CD14-positive monocyte (primary cell): ENCODE measurements around the gene DENND1B. TPM values are rescaled to one million over a fixed set of nuclear protein-coding genes. Genes with fewer than 3 reads are reported as not detected.

Experiments
- DNase-seq, 3 donors: peaks; one replicate each; pipeline ENCODE4 v3.0.0-alpha.2; 2011 to 2022
- H2AFZ ChIP-seq: 2 replicates; pipeline ENCODE4 v1.6.0; 2012; ENCODE audit warnings: mild to moderate bottlenecking, low read depth, low read length, inconsistent platforms; ENCODE audit not compliant: insufficient read depth, poor library complexity, severe bottlenecking
- H3K27ac ChIP-seq, 2 donors: 1 replicate in 1 of 2; 2 replicates in 1 of 2; pipeline ENCODE4 v1.5.1; 2012 to 2013; ENCODE audit warnings: low read length in 2 of 2, control low read depth in 1 of 2, inconsistent platforms in 1 of 2, low read depth in 1 of 2, mild to moderate bottlenecking in 1 of 2
- H3K27me3 ChIP-seq, 2 donors: one replicate each; pipeline versions ENCODE4 v1.6.0 to v1.6.1; 2011 to 2013; ENCODE audit warnings: low read length in 2 of 2; ENCODE audit not compliant: control insufficient read depth in 2 of 2, insufficient read depth in 2 of 2
- H3K36me3 ChIP-seq, 2 donors: replicated peaks in 1 of 2; 1 replicate in 1 of 2; 2 replicates in 1 of 2; pipeline versions ENCODE4 v1.5.1 to v1.6.1; 2012 to 2013; ENCODE audit warnings: low read length in 2 of 2, control low read depth in 1 of 2, inconsistent platforms in 1 of 2, mild to moderate bottlenecking in 1 of 2; ENCODE audit not compliant: insufficient read depth in 2 of 2, control insufficient read depth in 1 of 2
- H3K4me1 ChIP-seq, 2 donors: 1 replicate in 1 of 2; 2 replicates in 1 of 2; pipeline versions ENCODE4 v1.5.1 to v1.6.1; 2012 to 2013; ENCODE audit warnings: low read length in 2 of 2, control low read depth in 1 of 2, inconsistent platforms in 1 of 2, mild to moderate bottlenecking in 1 of 2, moderate library complexity in 1 of 2; ENCODE audit not compliant: insufficient read depth in 2 of 2, control insufficient read depth in 1 of 2
- H3K4me2 ChIP-seq: replicated peaks from 2 replicates; pipeline ENCODE3; 2012; ENCODE audit warnings: low read length, moderate library complexity, mild to moderate bottlenecking; ENCODE audit not compliant: poor library complexity, severe bottlenecking; ENCODE audit errors: extremely low read depth
- H3K4me3 ChIP-seq, 3 experiments: fragments of 200-600 bp in 1 of 3; sonication (generic) in 1 of 3; replicated peaks in 1 of 3; 1 replicate in 2 of 3; 2 replicates in 1 of 3; pipeline ENCODE4 v1.5.1; 2011 to 2013; ENCODE audit warnings: low read length in 3 of 3, mild to moderate bottlenecking in 3 of 3, control low read depth in 2 of 3, low read depth in 2 of 3, inconsistent platforms in 1 of 3, moderate library complexity in 1 of 3
- H3K79me2 ChIP-seq: 2 replicates; pipeline ENCODE4 v1.6.0; 2012; ENCODE audit warnings: mild to moderate bottlenecking, control low read depth, inconsistent platforms, low read length, moderate library complexity; ENCODE audit not compliant: insufficient read depth
- H3K9ac ChIP-seq: 2 replicates; pipeline ENCODE4 v1.6.0; 2017; ENCODE audit warnings: low read length, mild to moderate bottlenecking; ENCODE audit not compliant: insufficient read depth, poor library complexity, severe bottlenecking
- H3K9me3 ChIP-seq, 2 donors: replicated peaks in 1 of 2; 1 replicate in 1 of 2; 2 replicates in 1 of 2; pipeline versions ENCODE4 v1.5.1 to v1.6.1; 2012 to 2013; ENCODE audit warnings: low read length in 2 of 2, control low read depth in 1 of 2; ENCODE audit not compliant: control insufficient read depth in 1 of 2, insufficient read depth in 1 of 2
- H4K20me1 ChIP-seq: 2 replicates; pipeline ENCODE4 v1.6.0; 2012; ENCODE audit warnings: mild to moderate bottlenecking, low read length, control low read depth, moderate library complexity; ENCODE audit not compliant: insufficient read depth
- H3K27ac Mint-ChIP-seq, 7 donors: one replicate each; pipeline ENCODE4 v1.8.0; 2020; ENCODE audit warnings: mild to moderate bottlenecking in 7 of 7, mixed read lengths in 7 of 7, moderate library complexity in 6 of 7, inconsistent platforms in 2 of 7
- H3K27me3 Mint-ChIP-seq, 3 donors: one replicate each; pipeline ENCODE4 v1.8.0; 2021 to 2022; ENCODE audit warnings: low read depth in 3 of 3, mild to moderate bottlenecking in 3 of 3, mixed read lengths in 3 of 3, moderate library complexity in 3 of 3, inconsistent platforms in 1 of 3
- H3K36me3 Mint-ChIP-seq, 2 donors: one replicate each; pipeline ENCODE4 v1.8.0; 2020; ENCODE audit warnings: mixed read lengths in 2 of 2, inconsistent platforms in 1 of 2, mild to moderate bottlenecking in 1 of 2
- H3K4me1 Mint-ChIP-seq: one replicate; pipeline ENCODE4 v1.8.0; 2020; ENCODE audit warnings: mild to moderate bottlenecking, mixed read lengths
- H3K4me3 Mint-ChIP-seq, 2 donors: one replicate each; pipeline ENCODE4 v1.8.0; 2020; ENCODE audit warnings: mild to moderate bottlenecking in 2 of 2, mixed read lengths in 2 of 2, moderate library complexity in 1 of 2
- H3K9me3 Mint-ChIP-seq, 7 donors: one replicate each; pipeline ENCODE4 v1.8.0; 2020 to 2022; ENCODE audit warnings: mixed read lengths in 7 of 7, mild to moderate bottlenecking in 6 of 7, moderate library complexity in 6 of 7, inconsistent platforms in 2 of 7
- WGBS: methylation state at CpG from one replicate; pipeline ENCODE4 v1.1.5; 2013; ENCODE audit warnings: missing lambda C conversion rate; ENCODE audit not compliant: insufficient coverage; 5-methylcytosine and 5-hydroxymethylcytosine counted together
- intact Hi-C, 2 donors: fragments of 100-400 bp; cut with micrococcal nuclease; formaldehyde crosslinking; loops; one replicate each; pipeline versions ENCODE4 v1.15.0 to v1.15.1; 2023
- polyA plus RNA-seq, 3 donors: library from polyadenylated mRNA; depleted of rRNA in 1 of 3; unstranded in 2 of 3; stranded (reverse) in 1 of 3; fragments of 300-500 nt in 2 of 3; fragments of >200 nt in 1 of 3; fragmentation: Illumina TruSeq in 2 of 3; gene quantifications; 1 replicate in 2 of 3; 2 replicates in 1 of 3; pipeline ENCODE4 v1.2.3, GENCODE V29; 2012 to 2021
- TF ChIP-seq, protein P1 (sequence below): fragments of 200-600 bp; IDR thresholded peaks from one replicate; pipeline ENCODE4 v1.8.0; 2022; ENCODE audit warnings: antibody characterized with exemption, mild to moderate bottlenecking

The DENND1B gene
- polyA plus RNA-seq, 3 donors = 3.0 to 8.2 (median 5.7) TPM

DNA sequence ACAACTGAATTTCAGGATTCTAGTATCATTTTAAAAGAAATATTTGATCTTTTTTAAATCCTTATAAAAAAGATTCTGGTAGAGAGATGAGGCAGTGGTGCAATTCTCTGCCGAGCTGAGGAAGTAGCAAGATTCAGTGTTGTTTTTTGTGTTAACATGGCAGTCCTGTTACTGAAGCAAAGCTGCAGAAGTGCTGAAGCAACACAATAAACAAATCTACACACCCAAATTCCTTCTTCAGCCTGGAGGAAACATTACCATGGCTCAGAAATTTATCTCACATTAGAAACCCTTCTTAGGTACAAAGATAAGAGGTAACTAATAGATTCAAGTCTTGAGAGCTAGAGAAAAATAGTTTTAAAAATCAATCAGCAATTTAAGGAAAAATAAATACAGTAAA, 216.0 kb downstream of the DENND1B start:
- no peak overlapping the region for H3K27ac Mint-ChIP-seq
- no peak overlapping the region for H3K9ac ChIP-seq
- H3K4me2 ChIP-seq = no peak overlapping the region
- no peak overlapping the region for H3K4me3 Mint-ChIP-seq
- no peaks in the 10 kb centered on the region for H3K9me3 Mint-ChIP-seq
- no peak overlapping the region for H3K4me3 ChIP-seq
- no peaks in the 10 kb centered on the region for H3K79me2 ChIP-seq
- no peaks in the 10 kb centered on the region for H3K36me3 ChIP-seq
- H3K9me3 ChIP-seq = no peaks in the 10 kb centered on the region
- intact Hi-C loops = no loop called here
- TF ChIP-seq, protein P1, sequence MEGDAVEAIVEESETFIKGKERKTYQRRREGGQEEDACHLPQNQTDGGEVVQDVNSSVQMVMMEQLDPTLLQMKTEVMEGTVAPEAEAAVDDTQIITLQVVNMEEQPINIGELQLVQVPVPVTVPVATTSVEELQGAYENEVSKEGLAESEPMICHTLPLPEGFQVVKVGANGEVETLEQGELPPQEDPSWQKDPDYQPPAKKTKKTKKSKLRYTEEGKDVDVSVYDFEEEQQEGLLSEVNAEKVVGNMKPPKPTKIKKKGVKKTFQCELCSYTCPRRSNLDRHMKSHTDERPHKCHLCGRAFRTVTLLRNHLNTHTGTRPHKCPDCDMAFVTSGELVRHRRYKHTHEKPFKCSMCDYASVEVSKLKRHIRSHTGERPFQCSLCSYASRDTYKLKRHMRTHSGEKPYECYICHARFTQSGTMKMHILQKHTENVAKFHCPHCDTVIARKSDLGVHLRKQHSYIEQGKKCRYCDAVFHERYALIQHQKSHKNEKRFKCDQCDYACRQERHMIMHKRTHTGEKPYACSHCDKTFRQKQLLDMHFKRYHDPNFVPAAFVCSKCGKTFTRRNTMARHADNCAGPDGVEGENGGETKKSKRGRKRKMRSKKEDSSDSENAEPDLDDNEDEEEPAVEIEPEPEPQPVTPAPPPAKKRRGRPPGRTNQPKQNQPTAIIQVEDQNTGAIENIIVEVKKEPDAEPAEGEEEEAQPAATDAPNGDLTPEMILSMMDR = no peak
- peaks cover 8 to 9% of the 10 kb centered on the region in 2 donors for H3K36me3 Mint-ChIP-seq
- H3K4me1 Mint-ChIP-seq = no peaks in the 10 kb centered on the region
- no peaks in the 10 kb centered on the region for H3K27me3 ChIP-seq
- no CpG with 5 or more reads among the region's 1 CpG for WGBS
- no peaks in the 10 kb centered on the region for H4K20me1 ChIP-seq
- H3K4me1 ChIP-seq = no peaks in the 10 kb centered on the region
- H3K27me3 Mint-ChIP-seq = no peaks in the 10 kb centered on the region
- H3K27ac ChIP-seq = no peak overlapping the region
- DNase-seq = no peak
- no peak overlapping the region for H2AFZ ChIP-seq

DNA sequence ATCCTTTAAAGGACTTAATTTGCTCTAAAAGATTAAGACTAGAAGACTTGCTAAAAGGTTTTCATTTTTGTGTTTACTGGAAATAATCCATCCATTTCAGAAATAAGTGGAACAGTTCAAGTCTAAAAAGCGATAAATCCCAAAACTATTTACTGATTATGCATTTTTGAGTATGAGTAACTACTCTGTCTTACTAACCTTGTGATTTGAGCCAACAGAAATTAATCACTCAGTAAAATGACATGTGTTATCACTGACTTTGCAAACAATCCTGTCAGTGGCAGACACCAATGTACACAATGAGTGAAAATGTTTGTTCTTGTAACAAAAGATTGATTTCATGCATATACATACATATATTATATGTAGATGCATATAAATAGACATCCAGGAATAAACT, 218.0 kb downstream of the DENND1B start:
- Mint-ChIP-seq H3K4me3 (no peak overlapping the region), H3K4me1 (no peaks in the 10 kb centered on the region), H3K9me3 (no peaks in the 10 kb centered on the region), H3K27ac (no peak overlapping the region), H3K27me3 (no peaks in the 10 kb centered on the region), H3K36me3 (peaks cover 0 to 5% of the 10 kb centered on the region in 2 donors)
- no CpG with 5 or more reads among the region's 1 CpG for WGBS
- Histone ChIP-seq H3K36me3 (peaks cover 0 to 5% of the 10 kb centered on the region in 2 donors), H3K4me3 (no peak overlapping the region), H3K27ac (no peak overlapping the region), H3K4me1 (no peaks in the 10 kb centered on the region), H3K27me3 (no peaks in the 10 kb centered on the region), H3K4me2 (no peak overlapping the region), H4K20me1 (no peaks in the 10 kb centered on the region), H3K9me3 (no peaks in the 10 kb centered on the region), H3K79me2 (no peaks in the 10 kb centered on the region), H2AFZ (no peak overlapping the region), H3K9ac (no peak overlapping the region)
- intact Hi-C loops = no loop called here
- TF ChIP-seq, protein P1 = no peak
- no peak for DNase-seq
